Measurements from ENCODE around the gene EEF1AKMT1.

GRCh38 chr13:20788312-20788711, 14.6 kb upstream of the EEF1AKMT1 start:
- no peak for TF ChIP-seq CTCF (IDR thresholded peaks at IDR 0.05)
- no peak for TF ChIP-seq EZH2 (IDR thresholded peaks at IDR 0.05; ENCODE audit: borderline replicate concordance, insufficient read depth, low read depth, low read length, poor library complexity, severe bottlenecking)

Data from B cell (primary cell).